ENCODE data around the gene CXXC5.

CXXC5 gene

GRCh38 chr5:139683295-139684271, 35.4 kb downstream of the CXXC5 start:
- DNase-seq = no peak

- no peak for DNase-seq
These were observed 36.3 kb downstream of the CXXC5 start for GRCh38 chr5:139684350-139684880.

GRCh38 chr5:139684881-139685749, 37.0 kb downstream of the CXXC5 start:
- no peak for DNase-seq

GRCh38 chr5:139685886-139686285, 37.7 kb downstream of the CXXC5 start:
- no peak for DNase-seq

GRCh38 chr5:139686356-139686705, 38.2 kb downstream of the CXXC5 start:
- DNase-seq = no peak

- DNase-seq = no peak
These were observed 38.7 kb downstream of the CXXC5 start for GRCh38 chr5:139686706-139687441.

- DNase-seq = no peak
These were observed 39.5 kb downstream of the CXXC5 start for GRCh38 chr5:139687656-139688055.

GRCh38 chr5:139688088-139688702, 40.0 kb downstream of the CXXC5 start:
- no peak for DNase-seq

- DNase-seq = no peak
These were observed 40.7 kb downstream of the CXXC5 start for GRCh38 chr5:139688751-139689372.

- no peak for DNase-seq
These were observed 41.5 kb downstream of the CXXC5 start for GRCh38 chr5:139689631-139690063.

- DNase-seq = no peak
These were observed 42.1 kb downstream of the CXXC5 start for GRCh38 chr5:139690064-139690802.

GRCh38 chr5:139690803-139691629, 42.9 kb downstream of the CXXC5 start:
- no peak for DNase-seq

GRCh38 chr5:139692148-139692547, 44.0 kb downstream of the CXXC5 start:
- DNase-seq = no peak

GRCh38 chr5:139692679-139693308, 44.6 kb downstream of the CXXC5 start:
- no peak for DNase-seq

GRCh38 chr5:139693676-139694364, 45.7 kb downstream of the CXXC5 start:
- no peak for DNase-seq

- no peak for DNase-seq
These were observed 46.5 kb downstream of the CXXC5 start for GRCh38 chr5:139694556-139695177.

GRCh38 chr5:139695178-139695573, 47.0 kb downstream of the CXXC5 start:
- DNase-seq = no peak

GRCh38 chr5:139696167-139696893, 48.2 kb downstream of the CXXC5 start:
- no peak for DNase-seq
